GM18951 (cell line): Measurements from ENCODE around the gene LRRC8D.

Source experiments
- POLR2A ChIP-seq: IDR thresholded peaks from 4 replicates; pipeline ENCODE4 v1.6.1; 2011; ENCODE audit warnings: mild to moderate bottlenecking; ENCODE audit not compliant: insufficient read length, insufficient read depth; ENCODE audit errors: extremely low read depth
- in situ Hi-C: fragments of 300-500 bp; cut with MboI; formaldehyde crosslinking; loops from one replicate; pipeline ENCODE4 v1.12.0; 2022; ENCODE audit warnings: low sequenced_read_pairs, mixed read lengths, inconsistent platforms; ENCODE audit not compliant: unreplicated experiment

The LRRC8D gene

GRCh38 chr1:89903550-89903949 lies 82.7 kb downstream of the LRRC8D start:
- in situ Hi-C loops: no loop called here
- TF ChIP-seq POLR2A: no peak

- no peak for TF ChIP-seq POLR2A
- in situ Hi-C loops: no loop called here
These were observed 83.6 kb downstream of the LRRC8D start for GRCh38 chr1:89904219-89904980.

- no peak for TF ChIP-seq POLR2A
- in situ Hi-C loops: no loop called here
These were observed 84.7 kb downstream of the LRRC8D start for GRCh38 chr1:89905395-89906058.

DNA sequence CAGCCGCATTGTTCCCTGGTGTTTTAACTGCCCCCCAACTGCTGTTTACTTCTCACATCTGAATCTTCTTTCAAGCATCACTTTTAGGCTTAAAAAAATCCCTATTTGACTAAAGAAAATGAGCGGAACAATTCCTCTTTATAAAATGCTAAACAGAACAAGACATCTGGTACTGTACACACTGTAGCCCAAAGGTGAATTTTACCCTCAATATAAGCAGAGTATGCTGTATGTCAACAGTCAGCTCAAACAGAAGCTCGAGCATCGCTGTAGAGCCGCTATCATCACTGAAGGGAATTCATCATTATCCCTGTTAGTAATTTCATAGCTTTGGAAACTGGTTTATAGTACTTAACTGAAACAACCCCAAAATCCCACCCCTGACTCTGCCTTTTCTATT lies 85.3 kb downstream of the LRRC8D start:
- in situ Hi-C loops: no loop called here
- TF ChIP-seq POLR2A: no peak

DNA sequence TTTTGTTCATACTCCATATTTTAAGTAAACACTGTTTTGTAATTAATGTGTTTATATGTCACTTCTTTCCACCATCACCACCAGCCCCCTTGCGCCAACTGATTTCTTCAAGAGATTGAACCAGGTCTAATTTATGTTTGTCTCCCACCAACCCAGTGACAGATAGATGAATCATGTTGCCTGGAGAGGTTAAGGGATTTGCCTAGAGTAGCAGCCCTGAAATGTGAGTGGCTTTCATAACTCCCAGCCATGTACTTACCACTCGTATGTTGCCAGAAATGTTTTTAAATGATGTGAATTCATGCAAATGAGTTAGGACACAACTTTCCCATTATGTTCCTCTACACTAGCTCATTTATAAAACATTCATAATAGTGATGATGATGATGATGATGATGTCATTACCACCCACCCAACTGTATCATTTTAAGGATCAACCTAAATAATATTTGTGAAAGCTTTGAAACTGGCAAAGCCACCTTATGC lies 86.9 kb downstream of the LRRC8D start:
- no peak for TF ChIP-seq POLR2A
- in situ Hi-C loops: no loop called here

DNA sequence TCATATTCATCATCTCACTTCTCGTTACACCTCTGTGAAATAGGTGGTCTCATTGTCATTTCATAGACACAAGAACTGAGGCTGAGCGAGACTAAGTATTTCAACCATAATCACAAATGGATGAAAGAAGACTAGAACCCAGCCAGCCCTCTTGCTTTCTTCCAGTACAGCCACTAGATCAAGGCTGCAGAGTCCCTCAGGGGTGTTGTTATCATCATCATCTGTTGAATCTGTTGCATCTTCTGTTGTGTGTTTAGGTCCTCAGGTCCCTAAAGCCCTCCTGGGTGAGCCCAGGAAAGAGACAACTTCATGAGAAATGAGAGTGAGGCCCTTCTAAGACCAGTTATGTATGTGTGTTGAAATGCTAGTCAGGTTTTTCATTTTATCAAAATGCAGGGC lies 87.4 kb downstream of the LRRC8D start:
- TF ChIP-seq POLR2A: no peak
- in situ Hi-C loops: no loop called here

DNA sequence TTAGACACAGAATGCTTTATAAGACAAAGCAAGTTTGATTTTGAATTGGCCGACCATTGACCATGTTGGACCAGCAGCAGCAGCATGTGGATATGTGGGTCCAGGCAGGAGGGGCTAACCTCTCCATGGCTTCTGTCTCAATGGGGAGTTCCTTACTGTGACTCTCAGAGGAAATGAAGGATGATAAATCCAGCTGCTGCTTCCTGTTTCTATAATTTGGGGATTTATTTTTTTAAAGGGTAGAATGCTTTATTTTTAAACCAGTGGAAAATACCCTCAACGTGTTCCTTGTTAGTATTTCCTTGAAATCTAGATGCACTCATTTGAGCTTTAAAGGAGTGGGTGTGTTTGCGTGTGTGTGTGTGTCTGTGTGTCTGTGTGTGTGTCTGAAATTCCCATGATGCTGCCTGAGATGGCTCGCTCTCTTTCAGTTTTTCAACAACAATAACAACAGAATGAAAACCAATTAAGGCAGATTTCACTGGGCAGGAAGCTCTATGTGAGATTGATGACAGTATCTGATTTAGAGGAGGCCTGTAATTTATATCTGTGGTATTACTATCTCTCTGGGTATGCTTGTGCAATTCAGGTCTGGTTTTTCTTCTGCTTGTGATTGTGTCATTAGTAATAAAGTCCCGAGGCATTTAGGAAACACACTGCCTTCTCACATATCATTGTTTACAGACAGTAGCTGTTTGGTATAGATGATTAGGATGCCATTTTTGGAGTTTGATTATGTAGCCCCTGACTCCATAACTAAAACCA lies 88.0 kb downstream of the LRRC8D start:
- no peak for TF ChIP-seq POLR2A
- in situ Hi-C loops: no loop called here

GRCh38 chr1:89910268-89910667 lies 89.4 kb downstream of the LRRC8D start:
- no peak for TF ChIP-seq POLR2A
- in situ Hi-C loops: no loop called here

DNA sequence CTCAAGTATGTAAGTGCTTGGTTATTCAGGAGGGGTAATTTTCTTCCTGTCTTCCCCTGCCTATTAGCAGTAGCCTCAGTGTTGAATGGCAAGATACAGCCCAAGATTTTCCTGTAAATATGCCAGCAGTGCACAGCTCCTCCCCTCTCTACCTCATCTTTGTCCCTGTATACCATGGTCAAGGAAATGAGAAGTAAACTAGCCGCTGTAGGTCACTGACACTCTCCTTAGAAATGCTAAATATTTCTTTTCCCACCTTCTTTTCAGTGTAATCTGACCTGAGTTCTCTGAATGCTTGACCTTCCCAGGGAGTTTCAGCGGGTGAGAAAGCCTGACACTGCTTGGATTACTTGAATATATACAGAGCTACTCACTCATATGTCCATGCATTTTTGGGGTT lies 89.9 kb downstream of the LRRC8D start:
- in situ Hi-C loops: no loop called here
- no peak for TF ChIP-seq POLR2A

DNA sequence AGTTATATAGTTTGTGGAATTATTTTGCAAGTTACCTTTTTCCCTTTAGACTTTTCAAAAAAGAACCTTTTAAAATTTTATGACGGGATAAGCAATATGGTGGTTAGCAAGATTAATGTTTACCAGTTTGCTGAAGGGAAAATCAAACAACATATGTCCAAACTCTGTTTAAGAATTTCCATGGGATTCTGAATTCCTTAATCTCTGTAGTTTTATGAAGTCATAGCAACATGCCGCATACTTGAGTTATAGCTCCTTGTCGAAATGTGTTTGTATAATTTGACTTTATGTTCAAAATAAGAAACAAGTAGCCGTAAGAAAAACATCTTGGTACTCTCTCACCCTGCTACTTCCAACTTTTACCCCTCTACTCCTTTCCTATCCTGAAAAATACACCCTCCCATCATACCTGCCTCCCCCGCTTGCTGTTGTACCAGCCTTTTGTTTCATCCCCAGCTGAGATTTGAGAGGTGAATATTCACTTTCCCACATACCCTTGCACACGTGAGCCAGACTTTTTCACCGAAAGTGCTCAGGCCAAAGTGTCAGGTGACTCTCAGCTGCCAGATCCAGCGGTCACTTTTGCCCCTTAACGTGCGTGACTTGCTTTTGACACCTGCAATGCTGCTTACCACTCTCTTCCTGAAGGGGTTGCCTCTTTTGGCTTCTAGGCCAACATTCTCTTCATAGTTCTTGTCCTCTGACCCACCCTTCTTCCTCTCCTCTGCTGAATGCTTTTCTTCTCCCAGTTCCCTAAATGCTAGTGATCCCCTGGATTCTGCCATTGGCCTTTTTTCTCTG lies 90.6 kb downstream of the LRRC8D start:
- in situ Hi-C loops: no loop called here
- TF ChIP-seq POLR2A: no peak

- in situ Hi-C loops: no loop called here
- TF ChIP-seq POLR2A: no peak
These were observed 91.2 kb downstream of the LRRC8D start for GRCh38 chr1:89912073-89912472.

- in situ Hi-C loops: no loop called here
- TF ChIP-seq POLR2A: no peak
These were observed 92.7 kb downstream of the LRRC8D start for GRCh38 chr1:89913353-89914095.
